Mucosa of stomach (tissue), 1 donor: ENCODE results near the gene CCR5AS.
"Not testable (repeated sequence)": the region's sequence is repeated elsewhere in the genome, so short reads cannot be mapped to it uniquely, and the experiment has no call there.

Source experiments
- H3K27me3 ChIP-seq: one replicate; pipeline ENCODE4 v1.7.0; 2013; ENCODE audit warnings: mild to moderate bottlenecking, low read length; ENCODE audit not compliant: control insufficient read depth, insufficient read depth
- H3K36me3 ChIP-seq: one replicate; pipeline ENCODE4 v1.7.0; 2013; ENCODE audit warnings: low read length; ENCODE audit not compliant: control insufficient read depth, insufficient read depth
- H3K4me1 ChIP-seq: one replicate; pipeline ENCODE4 v1.7.0; 2013; ENCODE audit warnings: mild to moderate bottlenecking, low read length; ENCODE audit not compliant: control insufficient read depth, insufficient read depth
- H3K4me3 ChIP-seq: one replicate; pipeline ENCODE4 v1.7.0; 2013; ENCODE audit warnings: low read length
- H3K9ac ChIP-seq: one replicate; pipeline ENCODE4 v1.7.0; 2013; ENCODE audit warnings: mild to moderate bottlenecking, low read length, moderate library complexity
- H3K9me3 ChIP-seq: one replicate; pipeline ENCODE4 v1.7.0; 2013; ENCODE audit warnings: mild to moderate bottlenecking, low read length, moderate library complexity; ENCODE audit not compliant: control insufficient read depth
- donor health status: Pancreatic carcinoma.

CCR5AS gene

DNA sequence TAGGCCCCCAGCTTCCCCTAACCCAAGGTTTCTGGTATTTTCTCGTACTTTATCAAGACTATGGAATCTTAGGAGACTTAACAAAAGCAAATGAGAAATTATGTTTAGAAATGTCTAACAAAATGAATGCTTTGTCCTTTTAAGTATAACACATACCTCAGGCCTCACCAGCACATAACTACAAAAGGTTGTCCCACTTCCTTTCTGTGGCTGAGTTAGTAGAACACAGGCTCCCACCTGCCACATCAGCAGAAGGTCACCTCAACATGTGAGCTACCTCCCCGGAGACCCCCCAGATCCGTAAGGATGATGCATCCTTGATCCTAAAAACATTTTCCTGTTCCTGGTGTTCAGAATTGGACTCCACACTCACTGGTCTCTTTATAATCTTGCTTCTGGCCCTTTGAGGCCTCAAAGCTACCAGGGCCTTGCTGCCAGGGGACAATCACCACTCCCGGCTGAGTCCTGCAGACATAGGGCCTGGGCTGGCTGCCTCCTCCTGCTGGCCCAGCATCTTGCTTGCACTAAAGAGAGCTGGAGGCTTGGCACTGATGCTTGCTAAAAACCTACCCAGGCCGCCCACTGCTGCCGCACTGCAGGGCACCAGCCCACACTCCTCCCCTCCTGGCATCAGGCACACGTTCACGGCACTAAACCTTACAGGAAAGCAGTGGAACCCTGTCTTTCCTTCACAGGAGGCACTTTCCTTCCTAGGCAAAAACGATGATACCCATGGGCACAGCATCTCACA lies 3.0 kb upstream of the CCR5AS start:
- Histone ChIP-seq H3K9ac (no peak overlapping the region), H3K9me3 (no peaks in the 10 kb centered on the region), H3K4me1 (peaks cover 28% of the 10 kb centered on the region), H3K4me3 (no peak overlapping the region), H3K27me3 (no peaks in the 10 kb centered on the region), H3K36me3 (no peaks in the 10 kb centered on the region)

DNA sequence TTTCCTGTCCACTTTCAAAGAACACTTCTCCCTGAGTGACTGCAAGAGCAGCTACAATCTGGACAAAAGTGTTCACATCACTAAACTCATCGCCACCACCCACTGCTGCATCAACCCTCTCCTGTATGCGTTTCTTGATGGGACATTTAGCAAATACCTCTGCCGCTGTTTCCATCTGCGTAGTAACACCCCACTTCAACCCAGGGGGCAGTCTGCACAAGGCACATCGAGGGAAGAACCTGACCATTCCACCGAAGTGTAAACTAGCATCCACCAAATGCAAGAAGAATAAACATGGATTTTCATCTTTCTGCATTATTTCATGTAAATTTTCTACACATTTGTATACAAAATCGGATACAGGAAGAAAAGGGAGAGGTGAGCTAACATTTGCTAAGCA lies 2.0 kb upstream of the CCR5AS start:
- no peak overlapping the region for H3K4me3 ChIP-seq
- no peak overlapping the region for H3K9ac ChIP-seq
- H3K36me3 ChIP-seq: no peaks in the 10 kb centered on the region
- peaks cover 34% of the 10 kb centered on the region for H3K4me1 ChIP-seq
- H3K27me3 ChIP-seq: no peaks in the 10 kb centered on the region
- no peaks in the 10 kb centered on the region for H3K9me3 ChIP-seq

DNA sequence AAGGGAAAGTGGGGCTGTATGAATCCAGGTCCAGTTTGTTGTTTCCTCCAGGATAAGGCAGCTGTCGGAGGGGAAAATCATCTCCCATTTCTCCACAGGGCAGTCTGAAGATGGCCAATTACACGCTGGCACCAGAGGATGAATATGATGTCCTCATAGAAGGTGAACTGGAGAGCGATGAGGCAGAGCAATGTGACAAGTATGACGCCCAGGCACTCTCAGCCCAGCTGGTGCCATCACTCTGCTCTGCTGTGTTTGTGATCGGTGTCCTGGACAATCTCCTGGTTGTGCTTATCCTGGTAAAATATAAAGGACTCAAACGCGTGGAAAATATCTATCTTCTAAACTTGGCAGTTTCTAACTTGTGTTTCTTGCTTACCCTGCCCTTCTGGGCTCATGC lies 1.1 kb upstream of the CCR5AS start:
- Histone ChIP-seq H3K4me1 (peaks cover 34% of the 10 kb centered on the region), H3K36me3 (no peaks in the 10 kb centered on the region), H3K4me3 (peak overlapping the region; percentile 56), H3K9ac (peak overlapping the region; percentile 79), H3K27me3 (no peaks in the 10 kb centered on the region), H3K9me3 (no peaks in the 10 kb centered on the region)

- no peaks in the 10 kb centered on the region for H3K27me3 ChIP-seq
- H3K36me3 ChIP-seq: no peaks in the 10 kb centered on the region
- H3K9ac ChIP-seq: peak overlapping the region; percentile 79
- H3K4me1 ChIP-seq: peaks cover 34% of the 10 kb centered on the region
- no peaks in the 10 kb centered on the region for H3K9me3 ChIP-seq
- peak overlapping the region; percentile 56 for H3K4me3 ChIP-seq
These were observed 451 bp downstream of the CCR5AS start for GRCh38 chr3:46406443-46406787.

GRCh38 chr3:46405301-46406019 lies 1.4 kb downstream of the CCR5AS start:
- H3K9me3 ChIP-seq: no peaks in the 10 kb centered on the region
- H3K9ac ChIP-seq: peak overlapping the region; percentile 65
- H3K27me3 ChIP-seq: no peaks in the 10 kb centered on the region
- no peaks in the 10 kb centered on the region for H3K36me3 ChIP-seq
- H3K4me1 ChIP-seq: peaks cover 34% of the 10 kb centered on the region
- peak overlapping the region; percentile 29 for H3K4me3 ChIP-seq

GRCh38 chr3:46402902-46403301 lies 4.0 kb downstream of the CCR5AS start:
- H3K9me3 ChIP-seq, H3K27me3 ChIP-seq, H3K4me3 ChIP-seq, H3K36me3 ChIP-seq, H3K9ac ChIP-seq: not testable (repeated sequence)
- peaks cover 30% of the 10 kb centered on the region for H3K4me1 ChIP-seq

DNA sequence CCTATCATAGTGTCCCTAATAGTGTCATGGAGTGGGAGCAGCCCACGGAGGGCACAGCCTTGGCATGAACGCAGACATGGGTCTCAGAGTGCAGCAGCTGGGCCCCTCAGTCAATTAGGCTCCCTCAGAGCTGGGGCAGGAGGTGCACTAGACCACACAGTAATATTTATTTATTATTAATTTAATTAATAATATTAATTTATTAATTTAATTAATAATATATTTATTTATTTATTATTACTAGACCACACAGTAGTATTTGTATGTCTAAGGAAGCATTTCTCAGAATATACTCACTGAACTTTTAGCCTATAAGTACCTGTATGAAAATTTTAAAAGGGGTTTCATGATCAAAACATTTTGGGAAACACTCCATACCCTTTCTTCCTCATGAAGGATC lies 5.3 kb downstream of the CCR5AS start:
- H3K9ac ChIP-seq: no peak overlapping the region

DNA sequence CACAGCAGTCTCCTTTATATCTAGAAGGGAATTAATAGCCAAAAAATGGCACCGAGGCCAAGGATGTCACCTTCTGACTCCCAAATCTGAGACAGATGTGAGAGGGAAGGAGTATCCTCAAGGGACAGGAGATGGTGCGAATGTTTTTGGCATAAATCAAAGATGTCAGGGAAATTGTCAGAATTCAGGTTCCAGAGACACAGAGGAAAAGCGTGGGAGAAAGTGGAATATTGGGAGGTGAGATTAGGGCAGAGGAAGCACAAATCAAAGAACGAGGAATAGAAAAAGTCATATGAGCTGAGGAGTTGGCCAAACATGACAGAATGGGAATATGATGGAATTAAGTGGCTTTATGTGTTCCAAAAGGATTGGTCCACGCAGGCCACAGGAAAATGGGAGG lies 6.0 kb downstream of the CCR5AS start:
- Histone ChIP-seq H3K27me3 (no peaks in the 10 kb centered on the region), H3K4me3 (no peak overlapping the region), H3K36me3 (no peaks in the 10 kb centered on the region)

More for the DNA sequence above, 5.3 kb downstream of the CCR5AS start:
- peaks cover 23% of the 10 kb centered on the region for H3K4me1 ChIP-seq
- H3K4me3 ChIP-seq: no peak overlapping the region
- no peaks in the 10 kb centered on the region for H3K9me3 ChIP-seq
- H3K27me3 ChIP-seq: no peaks in the 10 kb centered on the region
- H3K36me3 ChIP-seq: no peaks in the 10 kb centered on the region

GRCh38 chr3:46400000-46400734 lies 6.7 kb downstream of the CCR5AS start:
- Histone ChIP-seq H3K27me3 (no peaks in the 10 kb centered on the region), H3K9ac (no peak overlapping the region), H3K4me1 (peaks cover 9% of the 10 kb centered on the region), H3K9me3 (no peaks in the 10 kb centered on the region), H3K4me3 (no peak overlapping the region), H3K36me3 (no peaks in the 10 kb centered on the region)

More for the DNA sequence above, 6.0 kb downstream of the CCR5AS start:
- no peak overlapping the region for H3K9ac ChIP-seq
- H3K4me1 ChIP-seq: peaks cover 15% of the 10 kb centered on the region
- H3K9me3 ChIP-seq: no peaks in the 10 kb centered on the region

DNA sequence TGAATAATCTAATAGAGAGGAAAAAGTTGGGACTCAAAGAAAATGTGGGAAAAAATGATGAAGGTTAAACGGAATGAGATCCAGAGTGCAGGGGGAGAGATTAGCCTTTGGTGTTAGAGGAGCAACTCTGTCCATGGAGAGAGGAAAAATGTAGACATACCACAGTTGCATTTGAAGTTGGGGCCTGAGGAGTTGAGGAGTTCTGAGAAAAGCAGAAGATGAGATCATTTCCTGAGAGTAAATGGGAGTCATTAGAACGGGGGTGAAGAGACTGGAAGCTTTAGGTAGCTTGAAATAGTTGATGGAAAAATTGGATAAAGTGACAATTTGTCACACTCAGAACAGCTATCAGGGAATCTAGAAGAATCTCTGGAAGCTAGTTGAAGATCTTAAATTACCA lies 7.3 kb downstream of the CCR5AS start:
- Histone ChIP-seq H3K4me3 (no peak overlapping the region), H3K9me3 (no peaks in the 10 kb centered on the region), H3K4me1 (peaks cover 3% of the 10 kb centered on the region), H3K36me3 (no peaks in the 10 kb centered on the region), H3K27me3 (no peaks in the 10 kb centered on the region), H3K9ac (no peak overlapping the region)

GRCh38 chr3:46399098-46399497 lies 7.8 kb downstream of the CCR5AS start:
- Histone ChIP-seq H3K36me3 (no peaks in the 10 kb centered on the region), H3K9me3 (no peaks in the 10 kb centered on the region), H3K4me1 (no peaks in the 10 kb centered on the region), H3K27me3 (no peaks in the 10 kb centered on the region), H3K4me3 (no peak overlapping the region), H3K9ac (no peak overlapping the region)
